Stimulated activated naive CD4-positive, alpha-beta T cell treated with Interleukin-2 at 50 U/mL for 16 hours (primary cell): Measurements from ENCODE around the gene REXO4.
A peak's percentile ranks its signal among the peaks of the same experiment; 100 is the strongest.
"Not testable (repeated sequence)": the region's sequence is repeated elsewhere in the genome, so short reads cannot be mapped to it uniquely, and the experiment has no call there.

ENCODE experiments used
- DNase-seq: peaks from one replicate; lab custom pipeline; 2025; lab: John Stamatoyannopoulos, UW

Gene REXO4

DNA sequence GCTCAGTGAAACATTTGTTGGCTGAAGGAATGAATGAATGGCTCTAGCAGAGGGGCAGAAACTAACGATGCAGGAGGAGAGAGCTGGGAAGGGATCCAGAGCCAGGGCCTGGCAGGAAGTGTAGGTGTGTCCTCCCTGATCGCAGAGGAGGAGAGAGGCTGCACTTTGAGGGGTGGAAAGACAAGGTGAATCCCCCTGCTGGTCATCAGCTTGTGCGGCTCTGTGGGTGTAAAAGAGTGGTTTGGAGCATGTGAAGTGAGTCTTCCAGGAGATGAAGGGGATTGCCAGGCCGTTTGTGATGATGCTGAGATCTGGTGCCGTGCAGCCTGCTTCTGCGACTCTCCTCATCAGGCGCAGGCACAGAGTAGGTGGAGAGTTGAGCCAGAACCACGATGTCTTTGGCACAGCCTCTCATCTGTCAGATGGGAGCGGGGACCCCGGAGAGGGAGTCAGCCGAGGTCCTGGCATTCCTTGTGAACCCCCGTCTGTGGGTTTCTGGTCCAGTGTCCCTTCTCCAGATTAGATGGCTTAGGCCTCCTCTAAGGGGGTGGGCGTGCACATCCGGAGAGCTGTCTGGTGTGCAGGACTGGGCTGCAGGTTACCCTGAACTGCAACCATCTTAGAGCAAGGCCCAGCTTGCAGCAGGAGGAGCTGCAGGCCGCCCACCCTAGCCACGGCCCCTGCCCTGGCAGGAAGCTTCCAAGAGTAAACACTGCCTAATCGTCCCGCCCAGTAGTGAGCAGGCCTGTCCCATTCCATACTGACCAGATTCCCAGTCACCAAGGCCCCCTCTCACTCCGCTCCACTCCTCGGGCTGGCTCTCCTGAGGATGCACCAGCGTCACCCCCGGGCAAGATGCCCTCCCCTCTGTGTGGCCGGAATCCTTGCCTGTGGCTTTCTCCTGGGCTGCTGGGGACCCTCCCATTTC is 4.1 kb upstream of the REXO4 start, which contains the start of gene ADAMTS13:
ADAMTS13 (plus strand) TSS at position 753 of the 928 bp plus-strand sequence; CDS start at position 830, 77 bp downstream.
- peak; percentile 33 for DNase-seq

DNA sequence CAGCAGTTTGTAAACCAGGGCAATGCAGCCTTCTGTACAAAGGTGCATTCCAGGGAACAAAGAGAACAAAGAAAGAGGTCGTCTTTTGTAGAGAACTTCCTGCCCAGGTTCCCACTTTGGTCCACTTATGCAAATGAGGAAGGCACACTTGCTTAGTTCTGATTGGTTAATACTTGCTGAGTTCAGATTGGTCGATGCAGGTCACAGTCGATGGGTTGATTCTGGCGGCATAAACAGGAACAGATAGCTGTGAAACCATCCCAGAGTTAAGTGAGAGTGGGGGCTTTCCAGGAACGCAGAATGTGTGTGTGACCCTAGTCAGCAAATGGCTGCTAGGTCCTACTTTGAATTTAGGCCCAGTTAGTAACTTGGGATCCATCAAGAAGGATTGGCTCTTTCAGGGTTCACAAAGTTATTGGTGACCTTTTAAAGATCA is 2.6 kb upstream of the REXO4 start:
- DNase-seq, result no peak

DNA sequence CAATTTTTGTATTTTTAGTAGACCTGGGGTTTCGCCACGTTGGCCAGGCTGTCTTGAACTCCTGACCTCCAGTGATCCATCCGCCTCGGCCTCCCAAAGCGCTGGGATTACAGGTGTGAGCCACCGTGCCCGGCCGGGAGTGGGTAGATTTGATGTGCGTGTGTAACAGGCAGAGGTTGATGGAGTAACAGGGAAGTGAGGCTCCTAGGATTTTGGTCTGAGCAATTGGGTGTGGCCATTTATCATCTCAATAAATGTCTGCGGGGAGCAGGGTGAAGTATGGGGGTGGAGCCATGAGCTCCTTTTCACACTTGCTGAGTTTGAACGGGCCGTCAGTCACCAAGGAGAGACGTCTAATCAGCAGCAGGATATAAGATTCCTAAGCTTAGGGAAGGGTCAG is 1.2 kb upstream of the REXO4 start:
- DNase-seq, result no peak

DNA sequence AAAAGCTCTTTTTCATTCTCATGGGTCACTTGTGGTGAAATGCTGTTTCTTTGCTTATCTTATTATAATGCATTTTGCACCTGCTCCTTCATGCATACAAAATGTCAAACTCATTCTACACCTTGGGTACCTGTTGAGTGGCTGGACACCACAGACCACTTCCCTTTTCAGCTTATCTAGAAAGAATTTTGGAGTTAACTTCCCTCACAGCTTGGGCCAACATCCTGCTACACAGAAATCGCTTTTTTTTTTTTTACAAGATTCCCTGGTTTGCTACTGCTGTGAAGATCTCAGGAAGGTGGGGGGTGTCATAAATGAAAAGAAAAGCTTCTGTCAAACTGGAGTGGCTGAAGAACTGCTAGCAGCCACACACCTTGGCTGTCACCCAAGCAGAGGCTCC is 2.6 kb downstream of the REXO4 start:
- no peak for DNase-seq

DNA sequence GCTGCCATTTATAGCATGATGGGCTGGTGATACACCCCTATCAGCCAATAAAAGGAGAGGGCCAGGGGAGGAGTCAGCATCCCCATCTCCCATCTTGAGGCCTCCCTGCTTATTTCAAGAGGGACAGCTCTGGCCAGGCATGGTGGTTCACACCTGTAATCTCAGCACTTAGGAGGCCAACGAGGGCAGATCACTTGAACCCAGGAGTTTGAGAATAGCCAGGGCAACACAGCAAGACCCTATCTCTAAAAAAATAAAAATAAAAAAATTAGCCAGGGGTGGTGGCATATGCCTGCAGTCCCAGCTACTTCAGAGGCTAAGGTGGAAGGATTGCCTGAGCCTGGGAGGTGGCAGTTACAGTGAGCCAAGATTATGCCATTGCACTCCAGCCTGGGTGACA is 9.8 kb downstream of the REXO4 start:
- no peak for DNase-seq

DNA sequence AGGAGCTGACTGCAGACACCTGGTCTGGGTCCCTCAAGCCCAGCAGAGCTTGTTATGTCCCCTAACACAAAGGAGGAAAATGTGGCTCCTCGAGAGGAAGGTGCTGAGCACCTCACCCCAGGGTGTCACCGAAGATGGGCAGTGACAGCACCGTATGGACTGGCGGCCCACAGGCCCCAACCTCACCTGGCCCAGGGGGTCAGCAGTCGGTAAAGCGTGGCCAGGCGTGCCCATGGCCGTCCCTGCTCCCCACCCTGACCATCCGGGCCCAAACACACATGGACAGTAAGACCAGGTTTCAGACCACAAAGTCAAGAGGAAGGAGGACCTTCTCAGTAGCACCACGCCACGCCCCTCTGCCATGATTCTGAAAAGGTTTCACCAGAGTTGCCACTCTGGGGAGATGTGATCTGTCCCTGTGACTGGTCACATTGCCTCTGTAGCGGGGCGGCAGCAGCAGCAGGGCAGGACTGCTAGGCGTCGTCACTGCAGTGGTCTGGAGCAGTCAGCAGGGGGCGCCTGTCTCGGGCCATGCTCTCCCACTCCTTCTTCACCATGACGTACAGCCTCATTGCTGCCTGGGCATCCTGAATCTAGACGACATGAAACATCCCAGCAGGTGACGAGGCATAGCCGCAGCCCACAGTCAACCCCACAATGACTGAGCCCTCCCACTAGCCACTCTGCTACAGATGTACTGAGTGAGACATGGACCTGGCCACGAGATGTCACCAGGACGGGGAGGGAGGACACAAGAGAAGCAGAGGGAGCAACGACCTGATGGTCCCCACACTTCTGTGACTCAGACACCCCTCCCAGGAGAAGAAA is 11.1 kb downstream of the REXO4 start:
- DNase-seq, result peak; percentile 84

DNA sequence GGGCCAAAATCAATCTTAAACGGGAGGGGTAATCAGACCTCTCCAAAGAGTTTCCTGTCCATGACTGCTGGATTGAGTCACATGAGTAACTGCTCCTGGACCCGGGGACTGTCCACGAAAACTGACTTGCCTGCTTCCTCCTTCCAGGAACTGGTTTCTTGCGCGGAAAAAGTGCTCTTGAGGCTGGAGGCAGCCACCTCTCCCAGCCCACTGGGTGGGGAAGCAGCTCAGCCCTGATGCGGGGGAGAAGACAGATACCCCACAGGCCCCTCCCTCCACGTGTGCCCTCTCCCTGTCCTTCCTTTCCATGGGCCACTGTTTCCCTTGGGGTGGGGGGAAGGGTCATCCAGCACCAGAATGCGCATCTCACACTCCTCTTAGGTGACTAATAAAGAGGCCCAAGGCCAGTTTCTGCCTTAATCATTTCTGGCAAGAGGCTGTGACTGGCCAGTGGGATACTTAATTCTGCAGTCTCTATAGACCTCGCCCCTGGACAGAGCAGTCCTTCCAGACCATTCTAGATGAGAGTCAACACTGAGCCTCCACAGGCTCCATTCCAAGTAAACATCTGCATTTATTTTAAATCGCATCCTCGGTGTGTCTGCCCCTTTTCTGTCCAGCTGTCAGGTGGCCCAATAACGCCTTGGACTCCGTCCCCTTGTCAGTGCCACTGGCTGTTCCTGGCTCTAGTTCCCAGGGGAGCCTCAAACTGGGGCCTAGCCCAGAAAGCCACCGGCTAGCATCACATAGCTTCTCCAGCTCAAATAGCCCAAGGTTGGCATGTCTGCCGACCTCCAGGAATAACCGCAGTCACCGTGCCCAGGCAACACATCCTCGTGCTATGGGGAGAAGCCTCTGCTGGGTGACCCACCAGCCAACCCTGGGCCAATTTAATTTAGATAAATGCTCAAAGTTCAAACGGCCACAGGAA is 12.0 kb downstream of the REXO4 start:
- DNase-seq, result no peak

DNA sequence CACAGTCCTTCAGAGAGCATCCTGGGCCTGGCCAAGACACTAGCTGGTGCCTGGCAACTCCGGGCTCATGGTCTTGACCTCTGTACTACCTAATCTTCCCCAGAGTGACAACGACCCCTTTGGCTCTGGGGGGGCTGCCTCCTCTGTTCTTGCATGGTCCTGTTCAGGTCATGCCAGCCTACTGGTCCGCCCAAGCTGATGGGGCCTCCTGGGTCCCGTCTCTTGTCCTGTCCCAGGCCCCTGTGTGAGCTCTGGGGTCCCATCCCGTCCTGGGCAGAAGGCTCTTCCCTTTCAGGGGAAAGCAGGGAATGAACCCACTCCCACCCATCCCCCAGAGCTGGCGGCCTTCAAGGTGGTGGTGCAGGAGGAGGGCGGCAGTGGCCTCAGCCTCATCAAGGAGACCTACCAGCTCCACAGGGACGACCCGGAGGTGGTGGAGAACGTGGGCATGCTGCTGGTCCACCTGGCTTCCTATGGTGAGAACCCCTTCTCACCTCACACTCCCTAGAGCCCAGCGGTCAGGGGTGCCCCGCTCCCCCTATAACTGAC is 13.3 kb downstream of the REXO4 start:
- DNase-seq, result no peak

DNA sequence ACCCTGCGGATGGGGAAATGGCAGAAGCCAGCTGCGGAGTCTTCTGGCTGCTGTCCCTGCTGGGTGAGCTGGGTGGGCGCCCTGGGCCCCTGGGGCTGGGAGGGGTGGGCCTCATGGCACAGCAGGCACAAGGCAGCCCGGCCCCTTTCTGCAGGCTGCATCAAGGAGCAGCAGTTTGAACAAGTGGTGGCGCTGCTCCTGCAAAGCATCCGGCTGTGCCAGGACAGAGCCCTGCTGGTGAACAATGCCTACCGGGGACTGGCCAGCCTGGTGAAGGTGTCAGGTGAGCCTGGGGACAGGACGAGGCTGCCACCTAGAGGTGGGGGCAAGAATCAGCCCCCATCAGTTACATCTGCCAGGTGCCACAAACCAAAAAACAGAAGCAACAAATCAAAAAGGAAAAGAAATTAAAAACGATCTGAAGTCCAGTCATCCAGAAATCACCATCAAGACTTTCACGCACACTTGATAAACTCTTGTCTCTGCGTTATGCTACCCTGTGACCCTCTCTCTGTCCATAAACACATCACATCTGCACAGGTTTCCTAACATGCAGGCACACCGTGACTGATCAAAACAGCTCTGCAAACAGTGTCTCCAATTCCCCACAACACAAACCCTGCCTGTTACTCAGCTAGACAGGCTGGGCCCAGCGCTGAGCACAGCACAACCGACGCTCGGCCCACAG is 13.9 kb downstream of the REXO4 start:
- DNase-seq, result peak; percentile 41

DNA sequence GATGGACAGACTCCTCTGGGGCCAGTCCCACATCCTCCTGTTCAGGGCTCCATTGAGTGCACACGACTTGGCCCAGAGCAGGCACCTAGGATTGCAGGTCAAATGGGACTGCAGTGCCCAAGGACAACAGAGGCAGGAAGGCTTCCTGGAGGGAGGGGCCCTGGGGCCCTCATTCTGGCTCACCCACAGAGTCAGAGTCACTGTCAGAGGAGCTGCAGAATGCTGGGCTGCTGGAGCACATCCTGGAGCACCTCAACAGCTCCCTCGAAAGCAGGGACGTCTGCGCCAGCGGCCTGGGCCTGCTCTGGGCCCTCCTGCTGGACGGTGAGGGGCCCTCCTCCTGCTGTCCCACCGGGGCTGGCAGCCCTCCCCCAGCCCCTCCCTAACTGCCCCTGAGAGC is 15.1 kb downstream of the REXO4 start:
- DNase-seq, result no peak

DNA sequence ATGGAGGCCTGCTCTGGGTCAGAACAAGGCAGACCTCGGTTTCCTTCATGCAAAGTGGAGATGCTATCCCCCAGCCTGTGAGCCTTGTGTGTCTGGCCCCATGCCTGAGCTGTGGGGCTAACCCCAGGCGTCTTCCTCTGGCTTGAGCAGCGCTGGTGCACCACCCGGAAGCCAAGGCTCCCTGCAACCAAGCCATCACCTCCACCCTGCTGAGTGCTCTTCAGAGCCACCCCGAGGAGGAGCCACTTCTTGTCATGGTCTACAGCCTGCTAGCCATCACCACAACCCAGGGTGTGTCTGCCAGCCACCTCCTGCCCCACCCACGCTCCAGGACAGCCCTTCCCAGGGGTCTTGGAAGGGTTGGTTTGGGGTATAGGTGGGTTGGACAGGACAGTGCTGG is 16.2 kb downstream of the REXO4 start:
- DNase-seq, result no peak

DNA sequence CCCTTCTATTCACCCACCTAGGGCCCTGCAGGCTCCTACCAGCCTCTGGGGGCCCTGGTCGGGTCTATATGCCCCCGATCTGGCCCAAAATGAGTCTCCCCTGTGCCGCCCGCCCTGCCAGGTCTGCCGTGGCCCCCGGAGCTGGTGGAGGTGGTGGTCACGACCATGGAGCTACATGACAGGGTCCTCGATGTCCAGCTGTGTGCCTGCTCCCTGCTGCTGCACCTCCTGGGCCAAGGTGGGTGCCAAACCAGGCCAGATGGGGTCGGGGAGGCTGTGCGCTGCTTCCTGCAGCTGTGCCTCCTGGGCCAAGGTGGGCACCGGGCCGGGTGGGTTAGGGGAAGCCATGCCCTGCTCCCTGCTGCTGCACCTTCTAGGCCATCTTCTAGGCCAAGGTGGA is 17.5 kb downstream of the REXO4 start:
- DNase-seq, result no peak

DNA sequence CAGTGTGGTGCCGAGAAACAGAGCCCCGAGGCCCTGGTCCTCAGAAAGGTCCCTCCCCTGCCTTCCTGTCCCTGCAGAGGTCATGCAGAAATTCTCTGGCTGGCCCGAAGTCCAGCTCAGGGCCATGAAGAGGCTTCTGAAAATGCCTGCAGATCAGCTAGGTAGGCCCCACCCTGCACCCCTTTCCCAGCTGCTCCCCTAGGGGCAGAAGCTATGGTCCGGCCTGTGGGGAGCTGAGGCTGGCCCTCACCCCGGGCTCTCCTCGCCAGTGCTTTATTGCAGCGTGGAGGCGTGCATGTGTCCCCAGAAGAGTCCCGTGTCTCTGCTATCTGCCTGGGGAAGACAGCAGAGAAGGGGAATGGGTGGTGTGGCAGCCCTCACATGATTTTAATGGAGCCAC is 19.9 kb downstream of the REXO4 start:
- DNase-seq, result no peak

DNA sequence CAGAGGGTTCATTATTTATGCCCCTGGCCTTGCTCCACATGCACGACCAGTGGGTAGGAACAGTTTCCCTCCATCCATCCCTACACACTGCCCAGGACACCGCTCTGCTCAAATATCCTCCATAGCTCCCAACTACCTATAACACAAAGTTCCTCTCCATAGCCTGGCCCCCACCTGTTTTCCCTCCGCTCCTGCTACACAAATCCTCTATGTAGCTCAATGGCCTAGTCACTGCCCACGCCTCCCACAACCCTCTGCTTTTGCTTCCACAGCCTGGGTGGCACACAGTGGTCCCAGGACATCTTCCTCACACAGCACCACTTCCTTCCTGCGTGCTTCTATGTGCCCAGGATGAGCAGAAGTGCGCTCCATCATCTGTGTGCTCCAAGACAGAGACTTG is 20.4 kb downstream of the REXO4 start:
- DNase-seq, result no peak

DNA sequence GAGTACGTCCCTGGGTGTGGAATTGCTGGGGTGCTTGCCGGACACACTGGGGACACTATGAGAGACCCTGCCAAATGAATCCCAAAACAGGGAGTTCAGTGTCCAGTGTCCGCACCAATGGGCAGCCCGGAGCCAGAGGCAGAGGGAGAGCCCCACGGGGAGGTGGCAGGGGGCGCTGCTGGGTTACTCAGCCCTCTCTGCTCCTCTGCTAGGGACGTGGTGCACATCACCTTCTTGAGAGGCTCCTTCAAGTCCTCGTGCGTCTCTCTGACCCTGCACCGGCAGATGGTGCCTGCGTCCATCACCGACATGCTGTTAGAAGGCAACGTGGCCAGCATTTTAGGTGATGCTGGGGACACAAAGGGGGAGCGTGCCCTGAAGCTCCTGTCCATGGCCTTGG is 20.9 kb downstream of the REXO4 start:
- no peak for DNase-seq

DNA sequence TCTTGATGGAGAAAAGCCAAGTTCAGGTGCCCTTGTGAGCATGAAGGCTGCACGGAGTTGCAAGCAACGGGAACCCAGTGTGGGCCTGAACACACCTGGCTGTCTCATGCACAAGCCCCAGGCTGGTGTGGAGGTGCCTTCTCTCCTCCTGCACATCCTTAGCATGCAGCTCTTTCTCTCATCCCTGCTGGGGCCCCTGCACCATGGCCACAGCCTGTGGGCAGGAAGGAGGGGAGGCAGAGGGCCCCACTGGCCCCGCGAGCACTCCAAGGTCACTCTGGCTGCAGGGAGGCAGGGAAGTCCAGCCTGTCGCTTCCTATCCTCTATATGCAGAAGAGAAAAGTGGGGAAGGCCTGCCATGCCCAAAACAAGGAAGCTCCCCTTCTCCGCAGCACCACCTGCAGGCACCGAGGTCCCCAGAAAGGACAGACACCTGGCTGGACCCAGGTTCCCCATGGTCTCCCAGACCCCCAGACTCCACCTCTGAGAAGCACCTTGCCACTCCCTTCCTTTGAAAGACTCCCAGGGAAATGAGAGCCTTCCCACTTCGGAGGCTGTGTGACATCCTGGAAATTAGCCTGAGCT is 23.0 kb downstream of the REXO4 start:
- DNase-seq, result no peak

DNA sequence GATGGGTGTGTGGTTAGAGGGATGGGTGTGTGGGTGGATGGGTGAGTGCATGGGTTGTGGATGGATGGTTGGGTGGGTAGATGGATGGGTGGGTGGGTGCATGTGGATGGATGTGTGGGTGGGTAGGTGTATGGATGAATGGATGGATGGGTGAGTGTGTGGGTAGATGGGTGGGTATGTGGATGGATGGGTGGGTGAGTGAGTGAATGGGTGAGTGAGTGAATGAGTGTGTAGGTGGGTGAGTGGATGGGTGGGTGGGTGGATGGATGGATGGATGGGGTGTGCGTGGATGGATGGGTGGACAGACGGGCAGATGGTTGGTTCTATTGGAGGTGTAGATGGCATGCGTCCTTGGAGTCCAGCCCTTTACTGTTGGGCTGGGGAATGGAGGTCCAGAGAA is 24.4 kb downstream of the REXO4 start:
- no peak for DNase-seq

DNA sequence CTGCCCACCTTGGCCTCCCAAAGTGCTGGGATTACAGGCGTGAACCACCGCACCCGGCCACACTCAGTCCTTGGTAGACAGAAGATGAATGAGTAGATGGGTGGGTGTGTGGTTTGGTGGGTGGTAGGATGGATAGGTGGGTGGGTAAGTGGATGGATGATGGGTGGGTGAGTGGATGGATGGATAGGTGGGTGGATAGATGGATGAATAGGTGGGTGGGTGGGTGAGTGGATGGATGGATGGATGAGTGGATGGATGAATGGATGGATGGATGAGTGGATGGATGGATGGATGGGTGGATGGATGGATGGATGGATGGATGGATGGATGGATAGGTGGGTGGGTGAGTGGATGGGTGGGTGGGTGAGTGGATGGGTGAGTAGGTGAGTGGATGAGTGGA is 25.5 kb downstream of the REXO4 start:
- DNase-seq, result not testable (repeated sequence)

DNA sequence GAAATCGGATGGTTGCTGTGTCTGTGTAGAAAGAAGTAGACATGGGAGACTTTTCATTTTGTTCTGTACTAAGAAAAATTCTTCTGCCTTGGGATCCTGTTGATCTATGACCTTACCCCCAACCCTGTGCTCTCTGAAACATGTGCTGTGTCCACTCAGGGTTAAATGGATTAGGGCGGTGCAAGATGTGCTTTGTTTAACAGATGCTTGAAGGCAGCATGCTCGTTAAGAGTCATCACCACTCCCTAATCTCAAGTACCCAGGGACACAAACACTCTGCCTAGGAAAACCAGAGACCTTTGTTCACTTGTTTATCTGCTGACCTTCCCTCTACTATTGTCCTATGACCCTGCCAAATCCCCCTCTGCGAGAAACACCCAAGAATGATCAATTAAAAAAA is 26.4 kb downstream of the REXO4 start:
- DNase-seq, result not testable (repeated sequence)

DNA sequence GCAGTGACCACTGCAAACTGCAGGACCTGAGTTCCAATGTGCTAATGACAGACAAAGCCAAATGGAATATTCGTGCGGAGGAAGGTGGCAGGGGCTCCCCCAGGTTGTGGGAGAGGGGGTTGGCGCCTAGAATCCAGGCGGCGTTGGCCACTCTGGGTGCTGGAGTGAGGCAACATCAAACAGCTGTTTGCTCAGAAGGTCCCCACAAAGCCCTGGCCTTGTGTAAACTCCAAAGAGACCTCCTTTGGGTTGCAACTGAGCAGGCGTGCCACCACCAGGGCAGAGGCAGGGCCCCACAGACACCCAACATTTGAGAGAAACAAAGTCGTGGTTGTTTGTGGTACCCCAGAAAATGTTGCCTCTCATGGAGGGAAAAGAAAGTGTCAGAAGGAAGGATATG is 27.1 kb downstream of the REXO4 start:
- no peak for DNase-seq

DNA sequence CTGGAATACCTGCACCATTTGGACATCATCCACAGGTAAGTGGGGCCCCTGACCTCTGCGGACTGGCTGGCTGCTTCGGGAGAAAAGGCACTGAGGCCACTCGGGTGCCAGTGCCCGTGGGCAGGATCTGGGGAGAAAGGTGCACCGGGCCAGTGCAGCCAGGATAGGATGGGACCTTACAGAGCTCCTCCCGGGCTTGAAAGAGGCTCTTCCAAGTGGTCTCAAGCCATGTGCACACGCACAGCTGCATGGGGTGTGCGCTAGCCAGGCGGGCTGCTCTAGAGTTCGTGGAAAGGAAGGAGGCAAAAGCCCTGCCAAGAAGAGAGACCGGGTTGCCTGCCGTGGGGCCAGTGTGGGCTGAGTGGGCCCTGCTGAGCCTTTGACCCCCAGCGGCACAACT is 28.2 kb downstream of the REXO4 start:
- DNase-seq, result no peak
